Urothelium cell line (cell line): ENCODE data around the gene NEMF.
"Not testable (repeated sequence)": the region's sequence is repeated elsewhere in the genome, so short reads cannot be mapped to it uniquely, and the experiment has no call there.

ENCODE experiments used
- DNase-seq: peaks from one replicate; pipeline ENCODE4 v3.0.0; 2011; ENCODE audit warnings: low spot score, mixed read lengths
- FAIRE-seq: peaks from 2 replicates; lab custom pipeline; 2011; peaks lifted over from hg19 to GRCh38; lab: Jason Lieb, UNC

Gene NEMF, protein sequence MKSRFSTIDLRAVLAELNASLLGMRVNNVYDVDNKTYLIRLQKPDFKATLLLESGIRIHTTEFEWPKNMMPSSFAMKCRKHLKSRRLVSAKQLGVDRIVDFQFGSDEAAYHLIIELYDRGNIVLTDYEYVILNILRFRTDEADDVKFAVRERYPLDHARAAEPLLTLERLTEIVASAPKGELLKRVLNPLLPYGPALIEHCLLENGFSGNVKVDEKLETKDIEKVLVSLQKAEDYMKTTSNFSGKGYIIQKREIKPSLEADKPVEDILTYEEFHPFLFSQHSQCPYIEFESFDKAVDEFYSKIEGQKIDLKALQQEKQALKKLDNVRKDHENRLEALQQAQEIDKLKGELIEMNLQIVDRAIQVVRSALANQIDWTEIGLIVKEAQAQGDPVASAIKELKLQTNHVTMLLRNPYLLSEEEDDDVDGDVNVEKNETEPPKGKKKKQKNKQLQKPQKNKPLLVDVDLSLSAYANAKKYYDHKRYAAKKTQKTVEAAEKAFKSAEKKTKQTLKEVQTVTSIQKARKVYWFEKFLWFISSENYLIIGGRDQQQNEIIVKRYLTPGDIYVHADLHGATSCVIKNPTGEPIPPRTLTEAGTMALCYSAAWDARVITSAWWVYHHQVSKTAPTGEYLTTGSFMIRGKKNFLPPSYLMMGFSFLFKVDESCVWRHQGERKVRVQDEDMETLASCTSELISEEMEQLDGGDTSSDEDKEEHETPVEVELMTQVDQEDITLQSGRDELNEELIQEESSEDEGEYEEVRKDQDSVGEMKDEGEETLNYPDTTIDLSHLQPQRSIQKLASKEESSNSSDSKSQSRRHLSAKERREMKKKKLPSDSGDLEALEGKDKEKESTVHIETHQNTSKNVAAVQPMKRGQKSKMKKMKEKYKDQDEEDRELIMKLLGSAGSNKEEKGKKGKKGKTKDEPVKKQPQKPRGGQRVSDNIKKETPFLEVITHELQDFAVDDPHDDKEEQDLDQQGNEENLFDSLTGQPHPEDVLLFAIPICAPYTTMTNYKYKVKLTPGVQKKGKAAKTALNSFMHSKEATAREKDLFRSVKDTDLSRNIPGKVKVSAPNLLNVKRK

DNA sequence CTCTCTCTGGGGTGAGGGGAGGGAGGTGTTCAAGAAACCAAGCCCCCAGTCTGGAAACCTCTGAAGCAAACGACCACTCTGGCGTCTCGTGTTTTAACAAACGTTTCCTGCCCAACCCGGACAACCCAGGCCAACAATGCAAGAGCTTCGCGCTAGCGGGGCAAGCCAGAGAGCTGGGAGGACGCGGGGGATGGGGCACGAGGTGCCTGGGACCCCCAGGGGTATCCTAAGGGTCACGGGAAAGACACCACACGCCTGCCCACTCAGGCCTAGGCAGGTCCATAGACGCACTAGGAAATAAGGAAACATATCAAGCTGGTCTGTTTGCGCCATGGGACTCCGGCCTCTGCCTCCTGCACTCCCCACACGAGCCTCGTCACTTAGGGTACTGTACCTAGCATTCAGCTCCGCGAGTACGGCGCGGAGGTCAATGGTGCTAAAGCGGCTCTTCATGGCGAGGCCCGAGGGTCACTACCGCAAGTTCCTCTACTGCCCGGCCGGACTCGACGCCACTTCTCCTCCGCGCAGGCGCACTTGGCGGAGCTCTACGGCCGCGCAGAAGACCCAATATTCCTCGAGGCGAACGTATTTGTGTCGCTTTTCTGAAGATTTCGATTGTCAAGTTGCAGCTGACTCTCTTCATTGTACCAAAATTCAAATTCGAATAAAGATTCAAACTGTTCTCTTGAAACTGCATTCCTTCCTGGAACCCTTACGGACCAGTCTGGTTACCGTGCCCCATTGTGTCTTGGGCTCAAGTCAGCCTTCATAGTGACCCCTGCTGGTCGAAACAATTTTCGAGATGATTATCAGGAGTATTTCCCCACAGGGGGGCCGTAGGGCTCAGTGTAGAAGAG lies at the start of gene NEMF:
NEMF (minus strand) TSS at position 488 of the 857 bp plus-strand sequence; CDS start at position 453, 35 bp downstream.
- FAIRE-seq = peak; percentile 65

DNA sequence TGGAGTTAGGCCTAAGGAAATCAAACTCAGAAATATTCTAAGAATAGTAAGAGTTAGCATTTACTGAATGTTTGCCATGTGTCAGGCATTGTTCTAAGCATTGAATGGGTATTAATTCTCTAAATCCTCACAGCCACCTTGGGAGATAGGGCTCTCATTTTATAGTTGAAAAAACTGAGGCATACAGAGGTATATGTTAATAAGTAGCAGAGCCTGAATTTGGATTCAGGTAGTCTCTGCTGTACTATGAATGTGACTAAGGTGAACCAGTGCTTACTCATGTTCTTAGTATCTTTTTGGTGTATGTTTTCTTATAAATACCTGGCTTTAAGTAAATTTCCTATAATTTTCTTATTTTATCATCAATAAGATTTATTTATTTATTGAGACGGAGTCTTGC lies 48.4 kb upstream of the NEMF start:
- DNase-seq = no peak
- FAIRE-seq = no peak

More for the DNA sequence above, at the start of gene NEMF:
- DNase-seq = peak; percentile 92

- no peak for DNase-seq
- FAIRE-seq = no peak
Measured at GRCh38 chr14:49898485-49898884, 45.9 kb upstream of the NEMF start.

GRCh38 chr14:49897965-49898364 lies 45.4 kb upstream of the NEMF start:
- FAIRE-seq = no peak
- no peak for DNase-seq

DNA sequence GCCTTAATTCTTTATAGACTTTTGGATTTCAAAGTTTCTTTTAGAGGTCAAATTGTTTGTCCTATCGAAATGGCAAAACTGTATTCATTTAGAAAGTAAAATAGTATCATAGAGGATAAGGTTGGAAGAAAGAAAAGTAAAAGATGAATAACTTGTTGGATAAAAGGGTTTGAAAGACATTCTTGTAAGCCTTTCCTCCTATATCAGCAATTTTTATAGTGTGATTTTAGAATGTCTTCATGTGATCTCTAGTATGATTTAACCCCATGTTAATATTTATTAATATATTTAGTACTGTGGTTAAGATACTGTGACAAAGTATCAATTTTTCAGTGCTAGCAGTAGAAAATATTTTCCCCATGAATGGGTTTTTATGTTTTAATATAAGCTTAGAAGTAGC lies 44.8 kb upstream of the NEMF start:
- DNase-seq (no peak), FAIRE-seq (no peak)

- FAIRE-seq (no peak), DNase-seq (no peak)
Measured at GRCh38 chr14:49896966-49897365, 44.4 kb upstream of the NEMF start.

DNA sequence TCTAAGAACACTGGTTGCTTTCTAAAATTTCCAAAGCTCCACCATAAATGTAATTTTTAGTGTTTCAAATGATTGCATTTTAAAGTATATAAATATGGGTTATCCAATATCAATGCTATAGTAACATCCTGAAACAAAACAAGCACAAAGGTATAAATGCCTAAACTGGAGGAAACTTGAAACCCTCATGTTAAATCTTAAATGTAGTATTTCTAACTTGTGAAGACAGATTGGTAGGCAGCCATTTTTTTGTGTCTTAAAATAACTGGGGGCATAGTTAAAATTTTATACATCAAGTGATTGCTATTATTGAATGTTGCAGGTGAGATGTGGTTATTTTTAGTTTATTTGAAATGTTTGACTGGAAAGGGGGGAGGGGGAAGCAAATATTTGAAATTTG lies 43.7 kb upstream of the NEMF start:
- not testable (repeated sequence) for DNase-seq, FAIRE-seq

DNA sequence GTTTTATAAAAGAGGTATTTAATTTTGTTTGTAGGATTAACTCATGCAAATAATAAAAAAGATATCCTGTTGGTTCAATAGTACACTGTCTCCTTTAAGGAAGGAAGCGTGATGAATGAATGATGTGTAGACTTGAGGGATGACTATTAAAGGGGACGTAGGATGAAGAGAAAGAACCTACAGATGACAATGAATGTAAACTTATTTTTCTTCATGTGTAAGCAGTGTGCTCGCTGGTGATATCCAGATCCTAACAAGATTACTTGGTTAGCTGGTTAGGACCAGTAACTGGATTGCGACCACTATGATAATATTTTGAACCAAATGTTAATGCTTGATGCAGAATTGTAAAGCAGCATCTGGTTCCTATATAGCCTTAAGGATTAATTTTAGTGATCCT lies 42.9 kb upstream of the NEMF start:
- FAIRE-seq = no peak
- DNase-seq = no peak

GRCh38 chr14:49894214-49895107 lies 41.9 kb upstream of the NEMF start:
- not testable (repeated sequence) for FAIRE-seq

DNA sequence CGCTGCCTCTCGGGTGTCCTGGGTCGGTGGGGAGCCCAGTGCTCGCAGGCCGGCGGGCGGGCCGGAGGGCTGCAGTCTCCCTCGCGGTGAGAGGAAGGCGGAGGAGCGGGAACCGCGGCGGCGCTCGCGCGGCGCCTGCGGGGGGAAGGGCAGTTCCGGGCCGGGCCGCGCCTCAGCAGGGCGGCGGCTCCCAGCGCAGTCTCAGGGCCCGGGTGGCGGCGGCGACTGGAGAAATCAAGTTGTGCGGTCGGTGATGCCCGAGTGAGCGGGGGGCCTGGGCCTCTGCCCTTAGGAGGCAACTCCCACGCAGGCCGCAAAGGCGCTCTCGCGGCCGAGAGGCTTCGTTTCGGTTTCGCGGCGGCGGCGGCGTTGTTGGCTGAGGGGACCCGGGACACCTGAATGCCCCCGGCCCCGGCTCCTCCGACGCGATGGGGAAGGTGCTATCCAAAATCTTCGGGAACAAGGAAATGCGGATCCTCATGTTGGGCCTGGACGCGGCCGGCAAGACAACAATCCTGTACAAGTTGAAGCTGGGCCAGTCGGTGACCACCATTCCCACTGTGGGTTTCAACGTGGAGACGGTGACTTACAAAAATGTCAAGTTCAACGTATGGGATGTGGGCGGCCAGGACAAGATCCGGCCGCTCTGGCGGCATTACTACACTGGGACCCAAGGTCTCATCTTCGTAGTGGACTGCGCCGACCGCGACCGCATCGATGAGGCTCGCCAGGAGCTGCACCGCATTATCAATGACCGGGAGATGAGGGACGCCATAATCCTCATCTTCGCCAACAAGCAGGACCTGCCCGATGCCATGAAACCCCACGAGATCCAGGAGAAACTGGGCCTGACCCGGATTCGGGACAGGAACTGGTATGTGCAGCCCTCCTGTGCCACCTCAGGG lies 41.0 kb upstream of the NEMF start:
- DNase-seq (peak; percentile 75), FAIRE-seq (peak; percentile 91)

More at GRCh38 chr14:49894214-49895107, 41.9 kb upstream of the NEMF start:
- DNase-seq = not testable (repeated sequence)

GRCh38 chr14:49892636-49893308 lies 40.2 kb upstream of the NEMF start, which contains the start of gene ARF6:
Gene ARF6, plus strand, starts transcription at chr14:49893082. Its CDS starts 655 bp downstream, at chr14:49893737.
- peak; percentile 52 for FAIRE-seq
- DNase-seq = peak; percentile 100

DNA sequence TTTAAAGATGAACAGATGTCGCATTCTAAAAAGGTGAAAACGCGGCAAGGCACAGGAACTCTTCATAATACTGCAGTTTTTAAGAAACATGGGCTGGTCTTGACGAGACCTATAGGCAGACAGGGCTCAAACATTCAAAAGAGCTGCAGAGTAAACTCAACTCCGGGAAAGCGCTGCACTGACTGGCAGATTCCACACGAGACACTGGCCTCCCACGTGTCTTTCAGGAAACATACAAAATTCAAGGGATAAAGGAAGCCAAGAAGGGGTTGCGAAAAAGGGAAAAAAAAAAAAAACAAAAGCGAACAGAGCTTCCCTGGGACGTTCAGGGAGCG lies 39.7 kb upstream of the NEMF start:
- peak; percentile 87 for DNase-seq
- no peak for FAIRE-seq

GRCh38 chr14:49888293-49888692 lies 35.7 kb upstream of the NEMF start:
- FAIRE-seq (no peak), DNase-seq (no peak)

DNA sequence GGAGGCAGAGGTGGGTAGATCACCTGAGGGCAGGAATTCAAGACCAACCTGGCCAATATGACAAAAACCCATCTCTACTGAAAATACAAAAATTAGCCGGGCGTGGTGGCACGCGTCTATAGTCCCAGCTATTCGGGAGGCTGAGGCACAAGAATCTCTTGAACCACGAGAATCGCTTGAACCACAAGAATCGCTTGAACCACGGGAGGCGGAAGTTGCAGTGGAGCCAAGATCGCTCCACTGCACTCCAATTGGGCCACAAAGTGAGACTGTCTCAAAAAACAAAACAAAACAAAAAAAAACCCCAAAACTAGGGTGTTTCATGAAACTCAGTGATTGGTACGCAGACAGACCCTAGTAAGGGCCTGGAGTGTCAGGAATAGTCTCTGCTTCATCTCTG lies 33.9 kb upstream of the NEMF start:
- DNase-seq = no peak
- no peak for FAIRE-seq

DNA sequence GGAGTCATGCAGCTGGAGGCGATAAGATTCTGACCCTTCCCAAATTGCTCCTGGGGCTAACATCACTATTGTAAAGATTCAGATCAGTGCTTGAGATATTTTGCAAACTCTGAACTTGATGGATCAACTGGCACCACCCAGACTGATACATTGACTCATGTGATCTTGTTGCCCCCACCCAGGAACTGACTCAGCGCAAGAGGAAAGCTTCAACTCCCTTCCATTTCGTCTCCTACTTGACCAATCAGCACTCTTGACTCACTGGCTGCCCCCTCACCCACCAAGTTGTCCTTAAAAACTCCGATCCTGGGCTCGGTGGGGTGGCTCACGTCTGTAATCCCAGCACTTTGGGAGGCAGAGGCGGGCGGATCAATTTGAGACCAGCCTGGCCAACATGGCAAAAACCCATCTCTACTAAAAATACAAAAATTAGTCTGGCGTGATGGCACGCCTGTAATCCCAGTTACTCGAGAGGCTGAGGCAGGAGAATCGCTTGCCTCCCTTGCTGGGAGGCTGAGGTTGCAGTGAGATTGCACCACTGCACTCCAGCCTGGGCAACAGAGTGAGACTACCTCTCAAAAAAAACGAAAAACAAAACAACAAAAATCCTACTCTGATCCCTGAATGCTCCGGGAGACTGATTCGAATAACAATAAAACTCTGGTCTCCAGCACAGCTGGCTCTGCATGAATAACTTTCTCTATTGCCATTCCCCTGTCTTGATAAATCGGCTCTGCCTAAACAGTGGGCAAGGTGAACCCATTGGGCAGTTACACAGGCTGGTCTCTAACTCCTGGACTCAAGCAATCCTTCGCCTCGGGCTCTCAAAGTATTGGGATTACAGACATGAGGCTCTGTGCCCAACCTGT lies 30.5 kb upstream of the NEMF start:
- FAIRE-seq = no peak
- no peak for DNase-seq

DNA sequence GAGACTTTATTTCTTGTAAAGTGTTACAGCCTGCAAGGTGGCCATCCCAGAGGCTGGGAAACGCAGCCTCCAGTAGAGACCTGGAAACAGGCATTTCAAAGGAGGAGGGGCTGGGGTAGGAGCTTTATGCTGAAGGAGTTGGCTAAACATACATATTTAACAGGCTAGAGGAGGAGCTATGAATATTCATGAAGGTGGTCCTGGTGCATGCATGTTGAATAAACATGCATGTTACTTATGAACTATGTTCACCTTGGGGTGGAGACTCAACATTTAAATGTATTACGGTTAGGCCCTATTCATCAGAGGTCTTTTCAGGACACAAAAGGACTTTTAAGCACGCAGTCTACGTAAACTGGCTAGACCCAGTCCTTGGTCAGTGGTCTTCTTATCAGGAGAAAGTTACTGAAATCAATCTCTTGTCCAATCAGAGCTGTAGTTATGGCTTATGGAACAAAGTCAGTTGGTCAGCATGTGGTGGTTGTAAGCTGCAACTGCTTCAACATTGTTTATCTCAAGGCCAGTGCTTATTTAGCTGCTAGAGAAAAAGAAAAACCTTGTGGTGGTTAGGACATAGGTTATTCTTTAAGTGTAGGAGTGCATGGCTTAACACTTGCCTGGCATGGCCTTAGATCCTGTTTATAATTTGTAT lies 28.9 kb upstream of the NEMF start:
- no peak for DNase-seq
- FAIRE-seq = no peak
